HEK293 (cell line): ENCODE measurements around the gene FAM163A.

Experiments used
- CTCF ChIA-PET: fragments of 350-600 bp; formaldehyde crosslinking; extraction: SDS; loops from one replicate; lab custom pipeline; 2021; ENCODE audit warnings: antibody characterized with exemption; lab: Yijun Ruan, JAX
- POLR2A ChIA-PET: fragments of 300-600 bp; formaldehyde crosslinking; extraction: SDS; loops from one replicate; lab custom pipeline; 2020; ENCODE audit warnings: antibody characterized with exemption, inconsistent platforms; lab: Yijun Ruan, JAX
- H3K27ac ChIP-seq: fragments of 200-500 bp; sonication (Bioruptor generic); 2 replicates; pipeline ENCODE4 v1.5.1; 2014; ENCODE audit warnings: low read depth, low read length, control low read depth, inconsistent platforms; ENCODE audit errors: extremely low read depth
- H3K36me3 ChIP-seq, 2 experiments: fragments of 200-500 bp in 1 of 2; sonication (Bioruptor generic) in 1 of 2; 1 replicate in 1 of 2; 2 replicates in 1 of 2; pipeline ENCODE4 v1.5.1; 2014 to 2017; ENCODE audit warnings: inconsistent platforms in 2 of 2, low read length in 2 of 2; ENCODE audit not compliant: control insufficient read depth in 2 of 2, insufficient read depth in 1 of 2
- H3K4me1 ChIP-seq: fragments of 200-500 bp; sonication (Bioruptor generic); 2 replicates; pipeline ENCODE4 v1.5.1; 2014; ENCODE audit warnings: mild to moderate bottlenecking, low read length, inconsistent platforms; ENCODE audit not compliant: control insufficient read depth, insufficient read depth
- H3K4me3 ChIP-seq: 2 replicates; pipeline ENCODE4 v1.5.1; 2011; ENCODE audit warnings: low read depth, mild to moderate bottlenecking, control low read depth, low read length, moderate library complexity
- H3K9me3 ChIP-seq: fragments of 200-500 bp; sonication (Bioruptor generic); 2 replicates; pipeline ENCODE4 v1.5.1; 2014; ENCODE audit warnings: low read depth, low read length, inconsistent platforms; ENCODE audit not compliant: control insufficient read depth, insufficient read depth
- KLF16 ChIP-seq: fragments of 450-650 bp; formaldehyde crosslinking; IDR thresholded peaks from 2 replicates; pipeline ENCODE4 v1.5.1; 2017; ENCODE audit warnings: missing biosample characterization, missing genetic modification characterization
- ZBTB8A ChIP-seq: fragments of 450-650 bp; formaldehyde crosslinking; IDR thresholded peaks from 2 replicates; pipeline ENCODE4 v1.5.1; 2016; ENCODE audit warnings: missing biosample characterization, missing genetic modification characterization
- ZNF223 ChIP-seq: fragments of 450-650 bp; formaldehyde crosslinking; IDR thresholded peaks from 2 replicates; pipeline ENCODE4 v1.5.1; 2016; ENCODE audit warnings: missing biosample characterization, missing genetic modification characterization
- ZNF335 ChIP-seq: fragments of 450-650 bp; formaldehyde crosslinking; conservative IDR thresholded peaks from 2 replicates; pipeline ENCODE4 v1.5.1; 2016; ENCODE audit warnings: missing biosample characterization, missing genetic modification characterization
- ZNF341 ChIP-seq: fragments of 450-650 bp; formaldehyde crosslinking; IDR thresholded peaks from 2 replicates; pipeline ENCODE4; 2016; ENCODE audit warnings: low read depth, missing biosample characterization, missing genetic modification characterization
- ZNF48 ChIP-seq: fragments of 450-650 bp; formaldehyde crosslinking; IDR thresholded peaks from 2 replicates; pipeline ENCODE4 v1.5.1; 2016; ENCODE audit warnings: missing biosample characterization, missing genetic modification characterization
- ZNF549 ChIP-seq: fragments of 450-650 bp; IDR thresholded peaks from 2 replicates; pipeline ENCODE4 v1.5.1; 2018; ENCODE audit warnings: missing biosample characterization, missing genetic modification characterization, mild to moderate bottlenecking, inconsistent platforms, moderate library complexity
- ZNF777 ChIP-seq: fragments of 450-650 bp; formaldehyde crosslinking; IDR thresholded peaks from 2 replicates; pipeline ENCODE4 v1.5.1; 2017; ENCODE audit warnings: missing biosample characterization, missing genetic modification characterization, borderline replicate concordance
- TF ChIP-seq, protein P1 (sequence below): fragments of 450-650 bp; formaldehyde crosslinking; conservative IDR thresholded peaks from 2 replicates; pipeline ENCODE4 v1.5.1; 2016; ENCODE audit warnings: low read depth, missing biosample characterization, missing genetic modification characterization
- TF ChIP-seq, protein P2 (sequence below): fragments of 450-650 bp; formaldehyde crosslinking; IDR thresholded peaks from 2 replicates; pipeline ENCODE4 v1.5.1; 2016; ENCODE audit warnings: missing biosample characterization, missing genetic modification characterization
- TF ChIP-seq, protein P3 (sequence below): fragments of 450-650 bp; formaldehyde crosslinking; IDR thresholded peaks from 2 replicates; pipeline ENCODE4 v1.5.1; 2017; ENCODE audit warnings: missing biosample characterization, missing genetic modification characterization

The FAM163A gene

DNA sequence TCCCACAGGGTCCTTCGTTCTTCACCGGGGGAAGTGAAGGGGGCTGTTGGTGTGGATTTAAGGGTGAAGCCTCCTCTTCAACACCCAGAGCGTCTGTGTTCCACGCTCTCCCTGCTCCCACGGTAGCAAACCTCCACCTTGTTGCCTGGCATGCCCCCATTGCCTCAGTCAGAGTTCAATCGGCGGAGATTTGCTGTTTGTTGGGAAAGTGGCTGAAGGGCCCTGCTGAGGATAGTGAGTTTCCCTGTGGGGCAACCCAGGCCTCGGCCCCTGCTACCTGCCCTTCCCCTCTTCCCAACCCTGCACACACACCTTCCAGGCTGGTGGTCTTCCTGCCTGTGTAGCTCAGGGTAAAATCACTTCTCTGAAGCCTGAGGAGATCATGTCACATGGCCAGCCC, 74.0 kb downstream of the FAM163A start (continued):
- TF ChIP-seq, protein P1, sequence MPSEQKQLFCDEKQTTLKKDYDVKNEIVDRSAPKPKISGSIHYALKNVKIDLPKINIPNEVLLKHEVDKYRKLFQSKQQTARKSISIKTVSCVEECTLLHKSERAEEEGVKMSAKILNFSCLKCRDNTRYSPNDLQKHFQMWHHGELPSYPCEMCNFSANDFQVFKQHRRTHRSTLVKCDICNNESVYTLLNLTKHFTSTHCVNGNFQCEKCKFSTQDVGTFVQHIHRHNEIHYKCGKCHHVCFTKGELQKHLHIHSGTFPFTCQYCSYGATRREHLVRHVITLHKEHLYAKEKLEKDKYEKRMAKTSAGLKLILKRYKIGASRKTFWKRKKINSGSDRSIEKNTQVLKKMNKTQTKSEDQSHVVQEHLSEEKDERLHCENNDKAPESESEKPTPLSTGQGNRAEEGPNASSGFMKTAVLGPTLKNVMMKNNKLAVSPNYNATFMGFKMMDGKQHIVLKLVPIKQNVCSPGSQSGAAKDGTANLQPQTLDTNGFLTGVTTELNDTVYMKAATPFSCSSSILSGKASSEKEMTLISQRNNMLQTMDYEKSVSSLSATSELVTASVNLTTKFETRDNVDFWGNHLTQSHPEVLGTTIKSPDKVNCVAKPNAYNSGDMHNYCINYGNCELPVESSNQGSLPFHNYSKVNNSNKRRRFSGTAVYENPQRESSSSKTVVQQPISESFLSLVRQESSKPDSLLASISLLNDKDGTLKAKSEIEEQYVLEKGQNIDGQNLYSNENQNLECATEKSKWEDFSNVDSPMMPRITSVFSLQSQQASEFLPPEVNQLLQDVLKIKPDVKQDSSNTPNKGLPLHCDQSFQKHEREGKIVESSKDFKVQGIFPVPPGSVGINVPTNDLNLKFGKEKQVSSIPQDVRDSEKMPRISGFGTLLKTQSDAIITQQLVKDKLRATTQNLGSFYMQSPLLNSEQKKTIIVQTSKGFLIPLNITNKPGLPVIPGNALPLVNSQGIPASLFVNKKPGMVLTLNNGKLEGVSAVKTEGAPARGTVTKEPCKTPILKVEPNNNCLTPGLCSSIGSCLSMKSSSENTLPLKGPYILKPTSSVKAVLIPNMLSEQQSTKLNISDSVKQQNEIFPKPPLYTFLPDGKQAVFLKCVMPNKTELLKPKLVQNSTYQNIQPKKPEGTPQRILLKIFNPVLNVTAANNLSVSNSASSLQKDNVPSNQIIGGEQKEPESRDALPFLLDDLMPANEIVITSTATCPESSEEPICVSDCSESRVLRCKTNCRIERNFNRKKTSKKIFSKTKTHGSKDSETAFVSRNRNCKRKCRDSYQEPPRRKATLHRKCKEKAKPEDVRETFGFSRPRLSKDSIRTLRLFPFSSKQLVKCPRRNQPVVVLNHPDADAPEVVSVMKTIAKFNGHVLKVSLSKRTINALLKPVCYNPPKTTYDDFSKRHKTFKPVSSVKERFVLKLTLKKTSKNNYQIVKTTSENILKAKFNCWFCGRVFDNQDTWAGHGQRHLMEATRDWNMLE (tag by site-specific recombination): no peak
- TF ChIP-seq KLF16 (tag by site-specific recombination): no peak

DNA sequence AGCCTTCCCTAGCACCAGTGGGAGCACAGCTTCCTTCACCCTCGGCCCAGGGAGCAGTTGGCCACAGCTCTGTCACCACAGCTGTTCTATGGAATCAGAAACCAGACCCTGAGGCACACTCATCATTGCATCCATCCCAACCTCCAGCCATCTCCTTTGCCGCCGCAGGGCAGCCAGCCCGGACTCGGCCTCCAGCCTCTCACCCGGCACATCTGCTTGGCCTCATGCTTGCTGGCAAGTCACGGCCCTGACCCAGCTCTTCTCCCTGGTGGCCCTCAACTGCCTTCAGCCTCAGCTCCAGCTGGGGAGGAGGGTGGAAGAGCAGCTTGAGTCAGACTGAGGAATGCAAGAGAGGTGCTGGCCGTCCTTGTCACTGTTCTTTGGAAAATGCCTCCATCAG, 74.7 kb downstream of the FAM163A start:
- no peak overlapping the region for H3K27ac ChIP-seq
- H3K9me3 ChIP-seq: no peaks in the 10 kb centered on the region
- no peaks in the 10 kb centered on the region; the same call in 1 of the 2 replicates for H3K4me1 ChIP-seq
- no peak overlapping the region for H3K4me3 ChIP-seq
- POLR2A ChIA-PET: no interaction called here
- H3K36me3 ChIP-seq: no peaks in the 10 kb centered on the region
- TF ChIP-seq ZNF777 (tag by site-specific recombination) (no peak), ZBTB8A (tag by site-specific recombination) (no peak), ZNF341 (peak; percentile 86)
- CTCF ChIA-PET: interaction anchor here (0.6 to 3.1 kb wide), 6 partner anchors 8 to 338 kb away, joined by 3 to 16 read pairs (median 3); no protein-coding TSS in a partner anchor

DNA sequence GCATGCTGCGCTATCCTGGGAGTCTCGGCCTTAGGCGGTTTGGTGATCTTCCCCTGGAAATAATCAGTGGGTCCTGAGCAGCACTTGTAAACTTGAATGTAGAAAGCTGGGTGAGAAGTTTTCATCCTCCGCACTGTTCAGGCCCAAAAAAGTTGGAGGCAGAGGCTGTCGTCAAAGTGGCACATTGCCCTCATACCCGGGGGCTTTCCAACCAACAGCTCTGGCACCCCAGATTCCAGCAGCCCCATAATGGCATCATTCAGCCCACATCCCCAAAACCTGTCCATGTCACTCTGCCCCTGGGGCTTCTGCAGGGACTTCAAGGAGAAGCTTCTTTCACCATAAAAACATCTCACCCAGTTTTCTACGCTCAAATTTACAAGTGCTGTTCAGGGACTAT, 75.2 kb downstream of the FAM163A start:
- POLR2A ChIA-PET: no interaction called here
- no peak for TF ChIP-seq ZNF48 (tag by site-specific recombination)
- no peak for TF ChIP-seq ZNF335 (tag by site-specific recombination)
- TF ChIP-seq, protein P2, sequence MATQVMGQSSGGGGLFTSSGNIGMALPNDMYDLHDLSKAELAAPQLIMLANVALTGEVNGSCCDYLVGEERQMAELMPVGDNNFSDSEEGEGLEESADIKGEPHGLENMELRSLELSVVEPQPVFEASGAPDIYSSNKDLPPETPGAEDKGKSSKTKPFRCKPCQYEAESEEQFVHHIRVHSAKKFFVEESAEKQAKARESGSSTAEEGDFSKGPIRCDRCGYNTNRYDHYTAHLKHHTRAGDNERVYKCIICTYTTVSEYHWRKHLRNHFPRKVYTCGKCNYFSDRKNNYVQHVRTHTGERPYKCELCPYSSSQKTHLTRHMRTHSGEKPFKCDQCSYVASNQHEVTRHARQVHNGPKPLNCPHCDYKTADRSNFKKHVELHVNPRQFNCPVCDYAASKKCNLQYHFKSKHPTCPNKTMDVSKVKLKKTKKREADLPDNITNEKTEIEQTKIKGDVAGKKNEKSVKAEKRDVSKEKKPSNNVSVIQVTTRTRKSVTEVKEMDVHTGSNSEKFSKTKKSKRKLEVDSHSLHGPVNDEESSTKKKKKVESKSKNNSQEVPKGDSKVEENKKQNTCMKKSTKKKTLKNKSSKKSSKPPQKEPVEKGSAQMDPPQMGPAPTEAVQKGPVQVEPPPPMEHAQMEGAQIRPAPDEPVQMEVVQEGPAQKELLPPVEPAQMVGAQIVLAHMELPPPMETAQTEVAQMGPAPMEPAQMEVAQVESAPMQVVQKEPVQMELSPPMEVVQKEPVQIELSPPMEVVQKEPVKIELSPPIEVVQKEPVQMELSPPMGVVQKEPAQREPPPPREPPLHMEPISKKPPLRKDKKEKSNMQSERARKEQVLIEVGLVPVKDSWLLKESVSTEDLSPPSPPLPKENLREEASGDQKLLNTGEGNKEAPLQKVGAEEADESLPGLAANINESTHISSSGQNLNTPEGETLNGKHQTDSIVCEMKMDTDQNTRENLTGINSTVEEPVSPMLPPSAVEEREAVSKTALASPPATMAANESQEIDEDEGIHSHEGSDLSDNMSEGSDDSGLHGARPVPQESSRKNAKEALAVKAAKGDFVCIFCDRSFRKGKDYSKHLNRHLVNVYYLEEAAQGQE (tag by site-specific recombination): no peak
- no peak for TF ChIP-seq ZNF223 (tag by site-specific recombination)
- no peak for TF ChIP-seq ZNF549 (tag by site-specific recombination)
- TF ChIP-seq ZNF341: 0 out of 2 replicates have a peak, but pooled peaks have one; percentile 4
- TF ChIP-seq, protein P3, sequence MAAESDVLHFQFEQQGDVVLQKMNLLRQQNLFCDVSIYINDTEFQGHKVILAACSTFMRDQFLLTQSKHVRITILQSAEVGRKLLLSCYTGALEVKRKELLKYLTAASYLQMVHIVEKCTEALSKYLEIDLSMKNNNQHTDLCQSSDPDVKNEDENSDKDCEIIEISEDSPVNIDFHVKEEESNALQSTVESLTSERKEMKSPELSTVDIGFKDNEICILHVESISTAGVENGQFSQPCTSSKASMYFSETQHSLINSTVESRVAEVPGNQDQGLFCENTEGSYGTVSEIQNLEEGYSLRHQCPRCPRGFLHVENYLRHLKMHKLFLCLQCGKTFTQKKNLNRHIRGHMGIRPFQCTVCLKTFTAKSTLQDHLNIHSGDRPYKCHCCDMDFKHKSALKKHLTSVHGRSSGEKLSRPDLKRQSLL (tag by site-specific recombination): no peak
- TF ChIP-seq, all 188 proteins: peak for 1
- H3K4me3 ChIP-seq: no peak overlapping the region
- H3K27ac ChIP-seq: no peak overlapping the region
- H3K4me1 ChIP-seq: no peaks in the 10 kb centered on the region; the same call in 1 of the 2 replicates
- no peaks in the 10 kb centered on the region for H3K9me3 ChIP-seq
- no peaks in the 10 kb centered on the region for H3K36me3 ChIP-seq
- CTCF ChIA-PET: interaction anchor here (0.7 to 3.1 kb wide), 6 partner anchors 8 to 361 kb away, joined by 3 to 16 read pairs (median 4); no protein-coding TSS in a partner anchor
